ENCODE results near the gene EFNB2. TPM values are rescaled to one million over a fixed set of nuclear protein-coding genes. Genes with fewer than 3 reads are reported as not detected.

Gene EFNB2
- polyA plus RNA-seq, 1 donor from 2014 or later: 53.1 TPM

DNA sequence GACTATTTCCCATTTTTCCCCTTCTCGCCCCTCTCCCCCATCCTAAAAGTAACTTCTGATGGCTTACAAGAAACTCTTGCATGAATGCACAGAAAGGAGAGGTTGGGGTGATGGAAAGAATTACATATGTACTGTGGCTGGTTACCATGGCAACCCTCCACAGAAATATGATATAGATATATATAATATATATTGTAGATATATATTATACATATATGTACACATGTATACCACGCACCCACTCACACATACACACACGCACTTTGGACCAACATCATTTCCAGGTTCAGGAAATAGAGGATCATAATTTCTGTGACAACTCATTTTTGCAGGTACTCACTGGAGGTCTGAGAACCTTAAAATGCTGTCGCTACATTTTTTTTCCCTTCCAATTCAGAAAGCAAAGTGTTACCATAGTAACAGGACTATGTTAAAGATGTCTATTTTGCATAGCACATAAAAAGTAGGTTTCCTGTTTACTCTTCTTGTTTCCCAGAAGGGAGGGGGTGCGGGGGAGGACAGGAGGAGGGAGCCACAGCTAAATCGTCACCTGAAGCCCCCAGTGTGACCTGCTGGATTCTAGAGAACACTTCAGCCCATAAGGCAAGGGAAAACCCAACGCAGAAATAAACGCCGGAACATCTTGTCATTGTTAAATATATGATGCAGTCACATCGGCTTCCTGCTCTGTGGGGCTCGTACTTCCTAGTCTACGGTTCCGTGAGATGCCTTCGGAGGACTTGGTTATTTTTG lies 44.7 kb downstream of the EFNB2 start:
- H3K4me3 ChIP-seq (ENCODE audit: low read length): peak overlapping the region; percentile 37
- peak overlapping the region; percentile 42 for H3K27ac ChIP-seq (ENCODE audit: low read length)
- H3K27me3 ChIP-seq (ENCODE audit: insufficient read depth, low read depth, low read length): no peaks in the 10 kb centered on the region
- H3K4me2 ChIP-seq (ENCODE audit: low read length): no peak overlapping the region
- H3K9me3 ChIP-seq (ENCODE audit: low read length): no peaks in the 10 kb centered on the region
- H3F3A ChIP-seq (ENCODE audit: insufficient read depth, low read length, poor library complexity, severe bottlenecking): peaks cover 9% of the 10 kb centered on the region
- TF ChIP-seq REST (IDR thresholded peaks at IDR 0.05; ENCODE audit: borderline replicate concordance) (no peak), EZH2 (IDR thresholded peaks at IDR 0.05; ENCODE audit: borderline replicate concordance, insufficient read depth, low read length, poor library complexity, severe bottlenecking) (no peak), EP300 (conservative IDR thresholded peaks at IDR 0.05; ENCODE audit: poor library complexity, severe bottlenecking) (no peak), TAF1 (IDR thresholded peaks at IDR 0.05; ENCODE audit: low read depth) (no peak), MXI1 (conservative IDR thresholded peaks at IDR 0.05; ENCODE audit: poor library complexity, severe bottlenecking) (no peak), SMC3 (conservative IDR thresholded peaks at IDR 0.05; ENCODE audit: poor library complexity) (no peak), POLR2AphosphoS5 (IDR thresholded peaks at IDR 0.05) (no peak), RAD21 (conservative IDR thresholded peaks at IDR 0.05) (no peak)
- TF ChIP-seq, protein P1, sequence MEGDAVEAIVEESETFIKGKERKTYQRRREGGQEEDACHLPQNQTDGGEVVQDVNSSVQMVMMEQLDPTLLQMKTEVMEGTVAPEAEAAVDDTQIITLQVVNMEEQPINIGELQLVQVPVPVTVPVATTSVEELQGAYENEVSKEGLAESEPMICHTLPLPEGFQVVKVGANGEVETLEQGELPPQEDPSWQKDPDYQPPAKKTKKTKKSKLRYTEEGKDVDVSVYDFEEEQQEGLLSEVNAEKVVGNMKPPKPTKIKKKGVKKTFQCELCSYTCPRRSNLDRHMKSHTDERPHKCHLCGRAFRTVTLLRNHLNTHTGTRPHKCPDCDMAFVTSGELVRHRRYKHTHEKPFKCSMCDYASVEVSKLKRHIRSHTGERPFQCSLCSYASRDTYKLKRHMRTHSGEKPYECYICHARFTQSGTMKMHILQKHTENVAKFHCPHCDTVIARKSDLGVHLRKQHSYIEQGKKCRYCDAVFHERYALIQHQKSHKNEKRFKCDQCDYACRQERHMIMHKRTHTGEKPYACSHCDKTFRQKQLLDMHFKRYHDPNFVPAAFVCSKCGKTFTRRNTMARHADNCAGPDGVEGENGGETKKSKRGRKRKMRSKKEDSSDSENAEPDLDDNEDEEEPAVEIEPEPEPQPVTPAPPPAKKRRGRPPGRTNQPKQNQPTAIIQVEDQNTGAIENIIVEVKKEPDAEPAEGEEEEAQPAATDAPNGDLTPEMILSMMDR (IDR thresholded peaks at IDR 0.05; ENCODE audit: poor library complexity, severe bottlenecking): no peak
- H3K9me2 ChIP-seq (ENCODE audit: insufficient read depth, low read length): no peaks in the 10 kb centered on the region
- H3K79me2 ChIP-seq (replicated peaks; ENCODE audit: insufficient read depth, low read length): peaks cover 34% of the 10 kb centered on the region
- H4K20me1 ChIP-seq (ENCODE audit: insufficient read depth): no peaks in the 10 kb centered on the region
- peaks cover 35% of the 10 kb centered on the region for H3K36me3 ChIP-seq (ENCODE audit: insufficient read depth, low read length)
- no peak overlapping the region for H2AFZ ChIP-seq (ENCODE audit: low read depth, low read length)
- H3K9ac ChIP-seq (ENCODE audit: low read length): no peak overlapping the region

GRCh38 chr13:106489849-106490568 lies 45.5 kb downstream of the EFNB2 start:
- Histone ChIP-seq H2AFZ (ENCODE audit: low read depth, low read length) (no peak overlapping the region), H4K20me1 (ENCODE audit: insufficient read depth) (no peaks in the 10 kb centered on the region), H3F3A (ENCODE audit: insufficient read depth, low read length, poor library complexity, severe bottlenecking) (peaks cover 9% of the 10 kb centered on the region), H3K79me2 (replicated peaks; ENCODE audit: insufficient read depth, low read length) (peaks cover 26% of the 10 kb centered on the region), H3K4me3 (ENCODE audit: low read length) (peak overlapping the region; percentile 16), H3K36me3 (ENCODE audit: insufficient read depth, low read length) (peaks cover 33% of the 10 kb centered on the region), H3K27me3 (ENCODE audit: insufficient read depth, low read depth, low read length) (no peaks in the 10 kb centered on the region), H3K27ac (ENCODE audit: low read length) (peak overlapping the region; percentile 42), H3K9me3 (ENCODE audit: low read length) (no peaks in the 10 kb centered on the region), H3K9ac (ENCODE audit: low read length) (no peak overlapping the region), H3K9me2 (ENCODE audit: insufficient read depth, low read length) (no peaks in the 10 kb centered on the region), H3K4me2 (ENCODE audit: low read length) (no peak overlapping the region)
- TF ChIP-seq POLR2AphosphoS5 (IDR thresholded peaks at IDR 0.05) (no peak), RAD21 (conservative IDR thresholded peaks at IDR 0.05) (no peak)
- TF ChIP-seq, protein P1 (IDR thresholded peaks at IDR 0.05; ENCODE audit: poor library complexity, severe bottlenecking): no peak

All from neural cell (in vitro differentiated cells).